Gastrocnemius medialis (tissue), 4 donors: Measurements from ENCODE around the gene CSNK1D.

ENCODE experiments used
- POLR2A ChIP-seq, 2 donors: fragments of 450-650 bp; IDR thresholded peaks; one replicate each; pipeline ENCODE4 v1.6.1; 2017; ENCODE audit warnings: antibody characterized with exemption in 2 of 2, mild to moderate bottlenecking in 2 of 2, moderate library complexity in 2 of 2
- TF ChIP-seq, protein P1 (sequence below), 5 experiments: fragments of 450-650 bp in 3 of 5; fragments of 200-600 bp in 2 of 5; sonication (generic) in 2 of 5; IDR thresholded peaks in 4 of 5; conservative IDR thresholded peaks in 1 of 5; 1 replicate in 4 of 5; 2 replicates in 1 of 5; pipeline ENCODE4 v1.5.1; 2016 to 2019; ENCODE audit warnings: antibody characterized with exemption in 5 of 5, mild to moderate bottlenecking in 3 of 5, moderate library complexity in 3 of 5

DNA sequence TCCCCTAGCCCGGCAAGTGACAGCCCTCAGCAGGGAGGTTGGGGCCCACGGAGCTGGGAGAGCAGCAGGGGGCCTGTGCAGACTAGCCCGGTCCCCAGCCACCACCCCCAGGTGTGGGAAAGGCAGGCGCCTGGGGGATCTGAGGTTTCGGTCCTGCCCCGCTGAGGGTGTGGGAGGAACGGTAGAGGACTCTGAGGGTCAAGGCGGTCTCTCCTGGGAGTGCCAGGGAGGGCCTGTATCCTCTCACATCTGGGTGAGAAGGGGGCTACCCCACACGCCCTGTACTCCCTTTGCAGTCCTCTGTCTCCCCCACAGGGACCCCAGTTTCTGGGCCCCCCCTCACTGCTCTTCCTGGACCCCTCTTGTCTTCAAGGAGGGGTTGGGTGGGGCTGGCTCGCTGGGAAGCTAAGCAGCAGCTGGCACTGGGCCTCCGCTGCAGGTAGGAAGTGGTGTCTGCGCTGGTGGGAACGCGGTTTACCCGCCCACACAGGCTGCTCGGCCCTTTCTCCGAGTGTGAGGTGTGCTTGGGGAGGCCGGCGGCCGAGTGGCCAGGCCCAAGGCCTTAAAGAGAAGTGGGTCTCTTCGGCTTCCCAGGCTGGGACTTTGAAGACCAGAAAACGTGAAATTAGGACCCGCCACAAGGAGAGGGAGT lies 28.5 kb upstream of the CSNK1D start:
- TF ChIP-seq, protein P1, sequence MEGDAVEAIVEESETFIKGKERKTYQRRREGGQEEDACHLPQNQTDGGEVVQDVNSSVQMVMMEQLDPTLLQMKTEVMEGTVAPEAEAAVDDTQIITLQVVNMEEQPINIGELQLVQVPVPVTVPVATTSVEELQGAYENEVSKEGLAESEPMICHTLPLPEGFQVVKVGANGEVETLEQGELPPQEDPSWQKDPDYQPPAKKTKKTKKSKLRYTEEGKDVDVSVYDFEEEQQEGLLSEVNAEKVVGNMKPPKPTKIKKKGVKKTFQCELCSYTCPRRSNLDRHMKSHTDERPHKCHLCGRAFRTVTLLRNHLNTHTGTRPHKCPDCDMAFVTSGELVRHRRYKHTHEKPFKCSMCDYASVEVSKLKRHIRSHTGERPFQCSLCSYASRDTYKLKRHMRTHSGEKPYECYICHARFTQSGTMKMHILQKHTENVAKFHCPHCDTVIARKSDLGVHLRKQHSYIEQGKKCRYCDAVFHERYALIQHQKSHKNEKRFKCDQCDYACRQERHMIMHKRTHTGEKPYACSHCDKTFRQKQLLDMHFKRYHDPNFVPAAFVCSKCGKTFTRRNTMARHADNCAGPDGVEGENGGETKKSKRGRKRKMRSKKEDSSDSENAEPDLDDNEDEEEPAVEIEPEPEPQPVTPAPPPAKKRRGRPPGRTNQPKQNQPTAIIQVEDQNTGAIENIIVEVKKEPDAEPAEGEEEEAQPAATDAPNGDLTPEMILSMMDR (IDR thresholded peaks at IDR 0.05 in 4 of 5, conservative IDR thresholded peaks at IDR 0.05 in 1 of 5): no peak
- no peak for TF ChIP-seq POLR2A (IDR thresholded peaks at IDR 0.05)
